Stimulated activated CD8-positive, alpha-beta memory T cell treated with anti-CD3 and anti-CD28 coated beads, Interleukin-15, amount 100 ng/mL, for 1 hour (primary cell): ENCODE data around the gene SHOC2.
"Not testable (repeated sequence)": the region's sequence is repeated elsewhere in the genome, so short reads cannot be mapped to it uniquely, and the experiment has no call there.

Experiments used
- DNase-seq: peaks from one replicate; pipeline ENCODE4 v3.0.0-alpha.2; 2020; ENCODE audit warnings: low read depth

The SHOC2 gene

GRCh38 chr10:110901954-110902819 is 17.2 kb upstream of the SHOC2 start:
- DNase-seq = no peak

- DNase-seq = no peak
Measured at GRCh38 chr10:110903280-110904278, 15.8 kb upstream of the SHOC2 start.

- no peak for DNase-seq
Measured at GRCh38 chr10:110910138-110910537, 9.3 kb upstream of the SHOC2 start.

- no peak for DNase-seq
Measured at GRCh38 chr10:110912374-110912773, 7.0 kb upstream of the SHOC2 start.

GRCh38 chr10:110914431-110914830 is 5.0 kb upstream of the SHOC2 start:
- no peak for DNase-seq

- no peak for DNase-seq
Measured at GRCh38 chr10:110915035-110915434, 4.4 kb upstream of the SHOC2 start.

GRCh38 chr10:110915600-110915999 is 3.8 kb upstream of the SHOC2 start:
- not testable (repeated sequence) for DNase-seq

- no peak for DNase-seq
Measured at GRCh38 chr10:110916554-110917346, 2.7 kb upstream of the SHOC2 start.

- DNase-seq = peak; percentile 71
Measured at GRCh38 chr10:110918269-110918642, 1.1 kb upstream of the SHOC2 start.

- DNase-seq = no peak
Measured at GRCh38 chr10:110918643-110919348, 608 bp upstream of the SHOC2 start, which contains the start of gene BBIP1. BBIP1 (minus strand) TSS chr10:110919180; CDS start chr10:110918157, 1,023 bp downstream.

GRCh38 chr10:110919971-110920881 is 822 bp downstream of the SHOC2 start:
- DNase-seq = no peak

- no peak for DNase-seq
Measured at GRCh38 chr10:110923856-110924493, 4.6 kb downstream of the SHOC2 start.

GRCh38 chr10:110927461-110927860 is 8.1 kb downstream of the SHOC2 start:
- DNase-seq = no peak

GRCh38 chr10:110931769-110932381 is 12.5 kb downstream of the SHOC2 start:
- no peak for DNase-seq

- no peak for DNase-seq
Measured at GRCh38 chr10:110932505-110933180, 13.2 kb downstream of the SHOC2 start.

GRCh38 chr10:110936757-110937156 is 17.4 kb downstream of the SHOC2 start:
- no peak for DNase-seq

- no peak for DNase-seq
Measured at GRCh38 chr10:110939419-110939818, 20.0 kb downstream of the SHOC2 start.

- DNase-seq = no peak
Measured at GRCh38 chr10:110944792-110945396, 25.5 kb downstream of the SHOC2 start.
